ENCODE measurements around the gene ANKRD40. TPM values are rescaled to one million over a fixed set of nuclear protein-coding genes. Genes with fewer than 3 reads are reported as not detected.
"Not testable (repeated sequence)": the region's sequence is repeated elsewhere in the genome, so short reads cannot be mapped to it uniquely, and the experiment has no call there.

ANKRD40 gene
- total and polyA plus RNA-seq, 2 donors (not counting 1 experiment from before 2014, with no cell fraction given) = 13.7 to 35.3 TPM

- Histone ChIP-seq H3K4me3 (ENCODE audit: control extremely low read depth in 1 of 5, extremely low read depth in 1 of 5, insufficient read depth in 1 of 5, low read depth in 2 of 5, low read length in 4 of 5) (no peak overlapping the region), H3K9me3 (ENCODE audit: control extremely low read depth in 1 of 3, control insufficient read depth in 2 of 3, insufficient read depth in 1 of 3, low read length in 2 of 3) (no peaks in the 10 kb centered on the region), H2AFZ (ENCODE audit: insufficient read depth, low read depth, low read length, poor library complexity, severe bottlenecking) (no peak overlapping the region), H3K27ac (ENCODE audit: low read length in 2 of 2) (no peak overlapping the region), H3K36me3 (replicated peaks in 1 of 2; ENCODE audit: control extremely low read depth in 1 of 2, control insufficient read depth in 1 of 2, extremely low read depth in 1 of 2, insufficient read depth in 2 of 2, low read length in 1 of 2) (peaks cover 1 to 18% of the 10 kb centered on the region in 2 experiments), H3K9ac (ENCODE audit: low read length) (no peak overlapping the region), H3K79me2 (ENCODE audit: control insufficient read depth, insufficient read depth, low read length) (peaks cover 100% of the 10 kb centered on the region), H4K20me1 (ENCODE audit: control insufficient read depth, insufficient read depth, low read length, poor library complexity, severe bottlenecking) (peaks cover 88% of the 10 kb centered on the region), H3K4me2 (replicated peaks; ENCODE audit: low read depth, low read length, poor library complexity, severe bottlenecking) (peak overlapping the region; percentile 22), H3K4me1 (ENCODE audit: control insufficient read depth in 2 of 2, insufficient read depth in 2 of 2, low read length in 2 of 2) (peaks cover 36 to 43% of the 10 kb centered on the region in 2 donors), H3K27me3 (replicated peaks in 1 of 4; ENCODE audit: control extremely low read depth in 1 of 4, control insufficient read depth in 3 of 4, insufficient read depth in 4 of 4, low read length in 3 of 4) (no peaks in the 10 kb centered on the region)
- 91% methylated on average over 4 of the region's 12 CpGs for WGBS (ENCODE audit: insufficient coverage)
- ChIA-PET CTCF (no interaction called here), POLR2A (no interaction called here)
- no peak overlapping the region for H3K27ac Mint-ChIP-seq
- H3K4me1 Mint-ChIP-seq = peaks cover 57% of the 10 kb centered on the region
- no peaks in the 10 kb centered on the region for H3K9me3 Mint-ChIP-seq (ENCODE audit: insufficient read depth)
- no peak overlapping the region for H3K4me3 Mint-ChIP-seq
- H3K27me3 Mint-ChIP-seq = no peaks in the 10 kb centered on the region
- intact Hi-C loops (cut with micrococcal nuclease) = no loop called here
- DNase-seq (no peak), ATAC-seq (ENCODE audit: low read depth) (no peak)
- TF ChIP-seq EZH2 (IDR thresholded peaks at IDR 0.05; ENCODE audit: borderline replicate concordance, insufficient read depth, low read depth, low read length, poor library complexity, severe bottlenecking) = no peak
- TF ChIP-seq CTCF (IDR thresholded peaks at IDR 0.05) = no peak
Measured at GRCh38 chr17:50725769-50726655, 18.3 kb upstream of the ANKRD40 start.

GRCh38 chr17:50724622-50725021 is 16.9 kb upstream of the ANKRD40 start:
- H4K20me1 ChIP-seq (ENCODE audit: control insufficient read depth, insufficient read depth, low read length, poor library complexity, severe bottlenecking) = peaks cover 76% of the 10 kb centered on the region

More at GRCh38 chr17:50724622-50725021, 16.9 kb upstream of the ANKRD40 start:
- H3K9me3 Mint-ChIP-seq (ENCODE audit: insufficient read depth); H3K4me2 ChIP-seq (replicated peaks; ENCODE audit: low read depth, low read length, poor library complexity, severe bottlenecking); H3K9ac ChIP-seq (ENCODE audit: low read length); H3K27ac ChIP-seq (ENCODE audit: low read length in 2 of 2); H3K27me3 Mint-ChIP-seq; H3K4me3 ChIP-seq (ENCODE audit: control extremely low read depth in 1 of 5, extremely low read depth in 1 of 5, insufficient read depth in 1 of 5, low read depth in 2 of 5, low read length in 4 of 5); ATAC-seq (ENCODE audit: low read depth); H2AFZ ChIP-seq (ENCODE audit: insufficient read depth, low read depth, low read length, poor library complexity, severe bottlenecking); H3K4me3 Mint-ChIP-seq; H3K9me3 ChIP-seq (ENCODE audit: control extremely low read depth in 1 of 3, control insufficient read depth in 2 of 3, insufficient read depth in 1 of 3, low read length in 2 of 3); H3K27ac Mint-ChIP-seq; H3K27me3 ChIP-seq (replicated peaks in 1 of 4; ENCODE audit: control extremely low read depth in 1 of 4, control insufficient read depth in 3 of 4, insufficient read depth in 4 of 4, low read length in 3 of 4); DNase-seq: not testable (repeated sequence)
- intact Hi-C loops (cut with micrococcal nuclease) = loop anchor here (5.0 kb wide), 1 partner anchor 38 kb away; no protein-coding TSS in a partner anchor
- peaks cover 63% of the 10 kb centered on the region for H3K4me1 Mint-ChIP-seq
- WGBS (ENCODE audit: insufficient coverage) = no CpG with 5 or more reads among the region's 6 CpGs
- ChIA-PET POLR2A (interaction anchor here (0.6 kb wide), 1 partner anchor 142 kb away, joined by 3 read pairs; the partner anchor contains the start of gene TOB1), CTCF (interaction anchor here (0.6 kb wide), 1 partner anchor 531 kb away, joined by 4 read pairs; no protein-coding TSS in a partner anchor)
- H3K4me1 ChIP-seq (ENCODE audit: control insufficient read depth in 2 of 2, insufficient read depth in 2 of 2, low read length in 2 of 2) = peaks cover 42 to 46% of the 10 kb centered on the region in 2 donors
- H3K36me3 ChIP-seq (replicated peaks in 1 of 2; ENCODE audit: control extremely low read depth in 1 of 2, control insufficient read depth in 1 of 2, extremely low read depth in 1 of 2, insufficient read depth in 2 of 2, low read length in 1 of 2) = peaks cover 1 to 18% of the 10 kb centered on the region in 2 experiments
- peaks cover 100% of the 10 kb centered on the region for H3K79me2 ChIP-seq (ENCODE audit: control insufficient read depth, insufficient read depth, low read length)

All from B cell (primary cell).